Pons (tissue), 1 donor: ENCODE results near the gene PCDHGC5.

Source experiments
- DNase-seq: peaks from one replicate; pipeline ENCODE4 v3.0.0-alpha.2; 2016; ENCODE audit warnings: low spot score

Gene PCDHGC5

GRCh38 chr5:141533897-141534296 lies 45.0 kb downstream of the PCDHGC5 start:
- DNase-seq: no peak

GRCh38 chr5:141534492-141535213 lies 45.8 kb downstream of the PCDHGC5 start:
- DNase-seq: no peak
